SK-N-SH (cell line): Measurements from ENCODE around the gene TMEM114. TPM values are rescaled to one million over a fixed set of nuclear protein-coding genes. Genes with fewer than 3 reads are reported as not detected.

ENCODE experiments used
- CTCF ChIA-PET: fragments of 300-600, 350-600 bp; formaldehyde crosslinking; extraction: SDS; loops from one replicate; lab custom pipeline; 2021; lab: Yijun Ruan, JAX
- POLR2A ChIA-PET: fragments of 350-600 bp; sonication (Branson Sonifier 250); formaldehyde crosslinking; extraction: SDS; loops from one replicate; lab custom pipeline; 2020; ENCODE audit warnings: antibody characterized with exemption, inconsistent platforms; lab: Yijun Ruan, JAX
- DNase-seq: peaks from one replicate; pipeline ENCODE4 v3.0.0; 2012
- H2AFZ ChIP-seq: fragments of 200-600 bp; sonication (generic); 2 replicates; pipeline ENCODE4 v1.8.1; 2016; ENCODE audit warnings: antibody characterized with exemption, mild to moderate bottlenecking, low read depth
- H3F3A ChIP-seq: fragments of 200-600 bp; sonication (generic); replicated peaks from 2 replicates; pipeline ENCODE3; 2016; ENCODE audit warnings: antibody characterized with exemption, mild to moderate bottlenecking; ENCODE audit not compliant: insufficient read depth
- H3K27ac ChIP-seq, 2 experiments: fragments of 200-500 bp in 1 of 2; fragments of 200-600 bp in 1 of 2; sonication (Bioruptor generic) in 1 of 2; sonication (generic), shearing (Covaris generic) in 1 of 2; 2 replicates each; pipeline versions ENCODE4 v1.5.1 to v1.6.1; 2014 to 2016; ENCODE audit warnings: low read depth in 2 of 2, inconsistent platforms in 1 of 2, low read length in 1 of 2, mild to moderate bottlenecking in 1 of 2, mixed read lengths in 1 of 2
- H3K27me3 ChIP-seq: fragments of 200-600 bp; sonication (generic), shearing (Covaris generic); 2 replicates; pipeline ENCODE4 v1.6.1; 2016; ENCODE audit warnings: mixed run types; ENCODE audit not compliant: insufficient read depth
- H3K36me3 ChIP-seq, 2 experiments: fragments of 200-500 bp in 1 of 2; fragments of 200-600 bp in 1 of 2; sonication (Bioruptor generic) in 1 of 2; sonication (generic) in 1 of 2; replicated peaks in 1 of 2; 2 replicates each; pipeline versions ENCODE3 to v1.5.1; 2014 to 2016; ENCODE audit warnings: low read length in 1 of 2, mild to moderate bottlenecking in 1 of 2; ENCODE audit not compliant: insufficient read depth in 2 of 2, control insufficient read depth in 1 of 2
- H3K4me1 ChIP-seq, 2 experiments: fragments of 200-500 bp in 1 of 2; fragments of 200-600 bp in 1 of 2; sonication (Bioruptor generic) in 1 of 2; sonication (generic), shearing (Covaris generic) in 1 of 2; 2 replicates each; pipeline versions ENCODE4 v1.5.1 to v1.6.1; 2014 to 2016; ENCODE audit warnings: low read depth in 1 of 2, low read length in 1 of 2, mixed run types in 1 of 2; ENCODE audit not compliant: insufficient read depth in 2 of 2, control insufficient read depth in 1 of 2
- H3K4me2 ChIP-seq: fragments of 200-600 bp; sonication (generic), shearing (Covaris generic); 2 replicates; pipeline ENCODE4 v1.6.1; 2017; ENCODE audit warnings: mixed run types
- H3K4me3 ChIP-seq, 2 experiments: fragments of 200-500 bp in 1 of 2; fragments of 200-600 bp in 1 of 2; sonication (Bioruptor generic) in 1 of 2; sonication (generic), shearing (Covaris generic) in 1 of 2; 2 replicates each; pipeline versions ENCODE4 v1.5.1 to v1.8.1; 2014 to 2016; ENCODE audit warnings: low read depth in 2 of 2, inconsistent platforms in 1 of 2, low read length in 1 of 2, mild to moderate bottlenecking in 1 of 2, mixed read lengths in 1 of 2, moderate library complexity in 1 of 2
- H3K79me2 ChIP-seq: fragments of 200-600 bp; sonication (generic); 2 replicates; pipeline ENCODE4 v1.8.1; 2017; ENCODE audit warnings: mild to moderate bottlenecking; ENCODE audit not compliant: insufficient read depth
- H3K9ac ChIP-seq: fragments of 200-600 bp; sonication (generic); 2 replicates; pipeline ENCODE4 v1.6.1; 2017; ENCODE audit warnings: mixed run types
- H3K9me2 ChIP-seq: fragments of 200-600 bp; sonication (generic); 2 replicates; pipeline ENCODE4 v1.6.1; 2017; ENCODE audit warnings: mixed run types
- H3K9me3 ChIP-seq: fragments of 200-600 bp; sonication (generic); 2 replicates; pipeline ENCODE4 v1.6.1; 2017; ENCODE audit warnings: mixed run types, mild to moderate bottlenecking, moderate library complexity
- H4K20me1 ChIP-seq: fragments of 200-600 bp; sonication (generic); 2 replicates; pipeline ENCODE4 v1.6.1; 2017; ENCODE audit warnings: mild to moderate bottlenecking, mixed run types; ENCODE audit not compliant: insufficient read depth
- EP300 ChIP-seq, 2 experiments: IDR thresholded peaks; 2 replicates each; pipeline versions ENCODE4 v1.4.0 to v1.6.1; 2012; ENCODE audit warnings: borderline replicate concordance in 1 of 2, low read depth in 1 of 2, low read length in 1 of 2
- FOXM1 ChIP-seq: IDR thresholded peaks from 2 replicates; pipeline ENCODE4 v1.4.0; 2012; ENCODE audit warnings: low read depth, mild to moderate bottlenecking
- GATA2 ChIP-seq: sonication (generic); formaldehyde crosslinking; IDR thresholded peaks from 2 replicates; pipeline ENCODE4 v1.5.0; 2020; ENCODE audit warnings: mild to moderate bottlenecking, missing genetic modification reagents
- JUND ChIP-seq: IDR thresholded peaks from 2 replicates; pipeline ENCODE4 v1.4.0; 2012
- POLR2AphosphoS5 ChIP-seq: IDR thresholded peaks from 2 replicates; pipeline ENCODE4 v1.6.1; 2012; ENCODE audit warnings: low read depth, low read length
- RCOR1 ChIP-seq: fragments of 150-350 bp; IDR thresholded peaks from 2 replicates; pipeline ENCODE4 v1.6.1; 2017; ENCODE audit warnings: antibody characterized with exemption, low read length
- RFX5 ChIP-seq: IDR thresholded peaks from 2 replicates; pipeline ENCODE4 v1.6.1; 2012; ENCODE audit warnings: mild to moderate bottlenecking, improper control_type of control experiment, low read length
- RXRA ChIP-seq: IDR thresholded peaks from 2 replicates; pipeline ENCODE4 v1.4.0; 2012; ENCODE audit warnings: low read depth, mild to moderate bottlenecking, borderline replicate concordance
- WGBS: methylation state at CpG from one replicate; pipeline ENCODE4 v1.1.6; 2017; ENCODE audit warnings: low lambda C conversion rate; 5-methylcytosine and 5-hydroxymethylcytosine counted together
- polyA plus RNA-seq, 3 experiments: library from polyadenylated mRNA; depleted of rRNA; stranded (reverse); fragments of >200 nt; gene quantifications; 2 replicates each; pipeline ENCODE4 v1.2.3, GENCODE V29; 2012
- TF ChIP-seq, protein P1 (sequence below): IDR thresholded peaks from 2 replicates; pipeline ENCODE4 v1.4.0; 2012; ENCODE audit warnings: low read depth
- TF ChIP-seq, protein P2 (sequence below): IDR thresholded peaks from 2 replicates; pipeline ENCODE4 v1.6.1; 2012; ENCODE audit warnings: mild to moderate bottlenecking, low read depth, low read length, moderate library complexity
- TF ChIP-seq, protein P3 (sequence below): fragments of 200-600 bp; sonication (generic); IDR thresholded peaks from 2 replicates; pipeline ENCODE4 v1.6.1; 2017; ENCODE audit warnings: antibody characterized with exemption, mild to moderate bottlenecking, moderate library complexity

TMEM114 gene
- polyA plus RNA-seq, 1 of the 3 experiments (the other 2 are of a cell fraction): not detected

DNA sequence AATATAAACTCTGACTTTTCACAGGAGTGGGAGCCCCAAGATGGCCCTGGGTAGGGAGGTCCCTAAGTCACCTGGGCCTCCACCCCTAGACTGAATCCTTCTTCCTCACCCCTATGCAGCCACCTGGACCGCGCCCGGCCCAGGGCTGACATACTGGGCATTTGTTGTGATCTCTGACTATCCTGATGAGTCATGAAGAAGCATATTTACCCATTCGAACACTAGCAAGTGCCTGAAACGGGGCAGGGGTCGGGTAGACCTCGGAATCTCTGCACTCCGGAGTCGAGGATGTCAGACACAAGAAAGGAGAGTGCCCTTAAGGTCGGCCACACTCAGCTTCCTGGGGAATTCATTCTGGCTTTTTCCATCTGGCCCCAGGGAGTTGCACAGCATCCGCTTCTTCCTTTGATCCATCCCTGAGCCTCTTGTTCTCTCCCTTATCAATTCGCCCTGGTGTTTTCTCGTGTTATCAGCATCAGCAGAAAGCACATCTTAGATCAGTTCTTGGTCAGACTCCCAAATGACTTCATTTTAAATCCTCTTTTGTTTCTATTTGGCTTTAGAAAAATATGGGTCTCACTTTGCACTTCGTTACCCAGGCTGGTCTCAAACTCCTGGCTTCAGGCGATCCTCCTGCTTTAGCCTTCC is 41.6 kb upstream of the TMEM114 start:
- POLR2A ChIA-PET: no interaction called here
- Histone ChIP-seq H3K4me1 (peaks cover 0 to 5% of the 10 kb centered on the region in 2 experiments; a peak in 1 of 4 replicates), H3K4me3 (no peak overlapping the region), H2AFZ (no peak overlapping the region), H3K9me3 (no peaks in the 10 kb centered on the region), H3K4me2 (no peak overlapping the region), H3F3A (no peaks in the 10 kb centered on the region), H3K9me2 (no peaks in the 10 kb centered on the region), H3K9ac (no peak overlapping the region), H3K36me3 (peaks cover 30 to 88% of the 10 kb centered on the region in 2 experiments), H3K79me2 (peaks cover 6% of the 10 kb centered on the region; the same call in 1 of the 2 replicates), H3K27me3 (no peaks in the 10 kb centered on the region), H4K20me1 (no peaks in the 10 kb centered on the region), H3K27ac (no peak overlapping the region)
- CTCF ChIA-PET: no interaction called here
- no peak for DNase-seq
- 72% methylated on average over 15 of the region's 15 CpGs for WGBS
- TF ChIP-seq RXRA: no peak
- TF ChIP-seq, protein P1, sequence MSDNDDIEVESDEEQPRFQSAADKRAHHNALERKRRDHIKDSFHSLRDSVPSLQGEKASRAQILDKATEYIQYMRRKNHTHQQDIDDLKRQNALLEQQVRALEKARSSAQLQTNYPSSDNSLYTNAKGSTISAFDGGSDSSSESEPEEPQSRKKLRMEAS: no peak

DNA sequence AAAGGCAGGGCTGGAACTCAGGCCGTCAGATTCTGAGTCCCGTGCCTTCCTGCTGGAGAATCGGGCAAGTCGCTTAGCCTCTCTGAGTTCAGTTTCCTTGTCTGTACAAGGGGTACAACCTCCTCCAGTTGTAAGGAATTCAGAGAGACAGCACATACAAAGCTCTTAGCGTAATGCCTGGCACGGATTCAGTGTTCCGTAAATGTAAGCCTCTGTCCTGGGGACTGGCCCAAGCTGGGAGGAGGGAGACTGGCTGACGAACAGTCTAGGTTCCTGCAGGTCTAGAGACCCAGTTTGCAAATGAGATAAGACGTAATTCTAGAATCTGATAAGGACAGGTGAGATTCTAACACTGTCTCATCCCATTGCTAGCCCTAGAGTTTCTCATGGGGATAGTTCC is 41.1 kb upstream of the TMEM114 start:
- no peak overlapping the region for H2AFZ ChIP-seq
- H3K27me3 ChIP-seq: no peaks in the 10 kb centered on the region
- H3K4me3 ChIP-seq: no peak overlapping the region
- no peak overlapping the region for H3K9ac ChIP-seq
- no peaks in the 10 kb centered on the region for H3K9me3 ChIP-seq
- TF ChIP-seq GATA2 (CRISPR knock-in tag): no peak
- TF ChIP-seq, protein P2, sequence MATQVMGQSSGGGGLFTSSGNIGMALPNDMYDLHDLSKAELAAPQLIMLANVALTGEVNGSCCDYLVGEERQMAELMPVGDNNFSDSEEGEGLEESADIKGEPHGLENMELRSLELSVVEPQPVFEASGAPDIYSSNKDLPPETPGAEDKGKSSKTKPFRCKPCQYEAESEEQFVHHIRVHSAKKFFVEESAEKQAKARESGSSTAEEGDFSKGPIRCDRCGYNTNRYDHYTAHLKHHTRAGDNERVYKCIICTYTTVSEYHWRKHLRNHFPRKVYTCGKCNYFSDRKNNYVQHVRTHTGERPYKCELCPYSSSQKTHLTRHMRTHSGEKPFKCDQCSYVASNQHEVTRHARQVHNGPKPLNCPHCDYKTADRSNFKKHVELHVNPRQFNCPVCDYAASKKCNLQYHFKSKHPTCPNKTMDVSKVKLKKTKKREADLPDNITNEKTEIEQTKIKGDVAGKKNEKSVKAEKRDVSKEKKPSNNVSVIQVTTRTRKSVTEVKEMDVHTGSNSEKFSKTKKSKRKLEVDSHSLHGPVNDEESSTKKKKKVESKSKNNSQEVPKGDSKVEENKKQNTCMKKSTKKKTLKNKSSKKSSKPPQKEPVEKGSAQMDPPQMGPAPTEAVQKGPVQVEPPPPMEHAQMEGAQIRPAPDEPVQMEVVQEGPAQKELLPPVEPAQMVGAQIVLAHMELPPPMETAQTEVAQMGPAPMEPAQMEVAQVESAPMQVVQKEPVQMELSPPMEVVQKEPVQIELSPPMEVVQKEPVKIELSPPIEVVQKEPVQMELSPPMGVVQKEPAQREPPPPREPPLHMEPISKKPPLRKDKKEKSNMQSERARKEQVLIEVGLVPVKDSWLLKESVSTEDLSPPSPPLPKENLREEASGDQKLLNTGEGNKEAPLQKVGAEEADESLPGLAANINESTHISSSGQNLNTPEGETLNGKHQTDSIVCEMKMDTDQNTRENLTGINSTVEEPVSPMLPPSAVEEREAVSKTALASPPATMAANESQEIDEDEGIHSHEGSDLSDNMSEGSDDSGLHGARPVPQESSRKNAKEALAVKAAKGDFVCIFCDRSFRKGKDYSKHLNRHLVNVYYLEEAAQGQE: no peak
- no peak for TF ChIP-seq FOXM1
- TF ChIP-seq, protein P3, sequence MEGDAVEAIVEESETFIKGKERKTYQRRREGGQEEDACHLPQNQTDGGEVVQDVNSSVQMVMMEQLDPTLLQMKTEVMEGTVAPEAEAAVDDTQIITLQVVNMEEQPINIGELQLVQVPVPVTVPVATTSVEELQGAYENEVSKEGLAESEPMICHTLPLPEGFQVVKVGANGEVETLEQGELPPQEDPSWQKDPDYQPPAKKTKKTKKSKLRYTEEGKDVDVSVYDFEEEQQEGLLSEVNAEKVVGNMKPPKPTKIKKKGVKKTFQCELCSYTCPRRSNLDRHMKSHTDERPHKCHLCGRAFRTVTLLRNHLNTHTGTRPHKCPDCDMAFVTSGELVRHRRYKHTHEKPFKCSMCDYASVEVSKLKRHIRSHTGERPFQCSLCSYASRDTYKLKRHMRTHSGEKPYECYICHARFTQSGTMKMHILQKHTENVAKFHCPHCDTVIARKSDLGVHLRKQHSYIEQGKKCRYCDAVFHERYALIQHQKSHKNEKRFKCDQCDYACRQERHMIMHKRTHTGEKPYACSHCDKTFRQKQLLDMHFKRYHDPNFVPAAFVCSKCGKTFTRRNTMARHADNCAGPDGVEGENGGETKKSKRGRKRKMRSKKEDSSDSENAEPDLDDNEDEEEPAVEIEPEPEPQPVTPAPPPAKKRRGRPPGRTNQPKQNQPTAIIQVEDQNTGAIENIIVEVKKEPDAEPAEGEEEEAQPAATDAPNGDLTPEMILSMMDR: no peak
- TF ChIP-seq JUND: no peak
- no peak for TF ChIP-seq RXRA
- TF ChIP-seq, protein P1: no peak
- TF ChIP-seq POLR2AphosphoS5: no peak
- TF ChIP-seq RFX5: no peak
- TF ChIP-seq RCOR1: no peak
- TF ChIP-seq EP300 (IDR thresholded peaks at IDR 0.05; ENCODE audit: borderline replicate concordance in 1 of 2, low read depth in 1 of 2, low read length in 1 of 2): no peak
- H3K27ac ChIP-seq: no peak overlapping the region
- no peak overlapping the region for H3K4me2 ChIP-seq
- no peaks in the 10 kb centered on the region for H3K9me2 ChIP-seq
- no peaks in the 10 kb centered on the region for H4K20me1 ChIP-seq
- peaks cover 6% of the 10 kb centered on the region; the same call in 1 of the 2 replicates for H3K79me2 ChIP-seq
- ChIA-PET POLR2A (no interaction called here), CTCF (no interaction called here)
- H3K4me1 ChIP-seq: peaks cover 0 to 5% of the 10 kb centered on the region in 2 experiments; a peak in 1 of 4 replicates
- DNase-seq: no peak
- WGBS: 95% methylated on average over 9 of the region's 9 CpGs
- H3F3A ChIP-seq: no peaks in the 10 kb centered on the region
- peaks cover 26 to 83% of the 10 kb centered on the region in 2 experiments for H3K36me3 ChIP-seq
